HCT116 (cell line): ENCODE results near the gene RPL19. TPM values are rescaled to one million over a fixed set of nuclear protein-coding genes. Genes with fewer than 3 reads are reported as not detected.
A peak's percentile ranks its signal among the peaks of the same experiment; 100 is the strongest.

ENCODE experiments used
- ATAC-seq: fragments of 200-7000 bp; cut with Tn5 transposase; 2 replicates; pipeline ENCODE4 v1.9.1; 2020; ENCODE audit warnings: mild to moderate bottlenecking, moderate library complexity
- BruUV-seq: library from RNA; stranded (reverse); fragments of 400-500 nt; replicated peaks from 2 replicates; lab custom pipeline; 2021; lab: Mats Ljungman, UMichigan
- CTCF ChIA-PET: fragments of 300-600 bp; sonication (Branson Sonifier 250); formaldehyde crosslinking; loops from one replicate; lab custom pipeline; 2021; ENCODE audit warnings: antibody characterized with exemption; lab: Charles Lee
- POLR2A ChIA-PET: fragments of 300-600, 350-600 bp; sonication (Branson Sonifier 250); formaldehyde crosslinking; loops from one replicate; lab custom pipeline; 2021; ENCODE audit warnings: antibody characterized with exemption; lab: Charles Lee
- RAD21 ChIA-PET, 2 experiments: fragments of 300-600 bp; sonication (Branson Sonifier 250); formaldehyde crosslinking; loops; one replicate each; lab custom pipeline; 2023; ENCODE audit warnings: low total read pairs in 2 of 2; ENCODE audit not compliant: uncharacterized antibody in 2 of 2, unreplicated experiment in 2 of 2, low non-redundant PET in 1 of 2; lab: Charles Lee
- DNase-seq: peaks from one replicate; pipeline ENCODE4 v3.0.0-alpha.2; 2010; ENCODE audit warnings: low read depth, low spot score
- H2AFZ ChIP-seq: fragments of 200-600 bp; shearing (Covaris generic), sonication (generic); 2 replicates; pipeline ENCODE4 v1.6.1; 2017; ENCODE audit warnings: low read depth, mixed run types, mixed read lengths, antibody characterized with exemption, low read length; ENCODE audit not compliant: poor library complexity, severe bottlenecking
- H3K27ac ChIP-seq: 2 replicates; pipeline ENCODE4 v1.5.1; 2012; ENCODE audit warnings: low read depth, low read length
- H3K27me3 ChIP-seq: fragments of 200-600 bp; sonication (generic); 2 replicates; pipeline ENCODE4 v1.6.1; 2016; ENCODE audit warnings: mixed run types, low read length, mixed read lengths; ENCODE audit not compliant: insufficient read depth
- H3K36me3 ChIP-seq, 2 experiments: fragments of 200-500 bp in 1 of 2; fragments of 200-600 bp in 1 of 2; sonication (Bioruptor generic) in 1 of 2; sonication (generic) in 1 of 2; 2 replicates each; pipeline versions ENCODE4 v1.5.1 to v1.6.1; 2014 to 2016; ENCODE audit warnings: low read length in 2 of 2, inconsistent platforms in 1 of 2, mixed read lengths in 1 of 2, mixed run types in 1 of 2; ENCODE audit not compliant: insufficient read depth in 2 of 2, control insufficient read depth in 1 of 2
- H3K4me1 ChIP-seq, 2 experiments: fragments of 200-600 bp in 1 of 2; sonication (generic) in 1 of 2; 2 replicates each; pipeline versions ENCODE4 v1.5.1 to v1.6.1; 2012 to 2017; ENCODE audit warnings: low read length in 2 of 2, inconsistent platforms in 1 of 2, mild to moderate bottlenecking in 1 of 2, mixed read lengths in 1 of 2, mixed run types in 1 of 2, moderate library complexity in 1 of 2; ENCODE audit not compliant: insufficient read depth in 2 of 2, control insufficient read depth in 1 of 2
- H3K4me2 ChIP-seq: fragments of 200-600 bp; sonication (generic); 2 replicates; pipeline ENCODE4 v1.6.1; 2017; ENCODE audit warnings: mixed run types, low read length, mixed read lengths
- H3K4me3 ChIP-seq, 2 experiments: fragments of 200-600 bp in 1 of 2; sonication (generic) in 1 of 2; replicated peaks in 1 of 2; 2 replicates each; pipeline ENCODE4 v1.5.1; 2011 to 2016; ENCODE audit warnings: low read length in 2 of 2, control low read depth in 1 of 2, low read depth in 1 of 2, mild to moderate bottlenecking in 1 of 2, mixed read lengths in 1 of 2, mixed run types in 1 of 2
- H3K79me2 ChIP-seq: fragments of 200-600 bp; sonication (generic); 2 replicates; pipeline ENCODE4 v1.6.1; 2017; ENCODE audit warnings: mild to moderate bottlenecking, mixed run types, low read length, moderate library complexity, mixed read lengths; ENCODE audit not compliant: insufficient read depth
- H3K9ac ChIP-seq: fragments of 200-600 bp; sonication (generic); 2 replicates; pipeline ENCODE4 v1.6.1; 2016; ENCODE audit warnings: low read length, mixed read lengths
- H3K9me2 ChIP-seq: fragments of 200-600 bp; sonication (generic), shearing (Covaris generic); 2 replicates; pipeline ENCODE4 v1.6.1; 2017; ENCODE audit warnings: mixed run types, mild to moderate bottlenecking, moderate library complexity; ENCODE audit not compliant: insufficient read depth
- H3K9me3 ChIP-seq, 2 experiments: fragments of 200-500 bp in 1 of 2; fragments of 200-600 bp in 1 of 2; sonication (Bioruptor generic) in 1 of 2; sonication (generic) in 1 of 2; 2 replicates each; pipeline ENCODE4 v1.6.1; 2014 to 2017; ENCODE audit warnings: low read length in 2 of 2, mixed read lengths in 2 of 2, inconsistent platforms in 1 of 2, low read depth in 1 of 2, mild to moderate bottlenecking in 1 of 2, mixed run types in 1 of 2, moderate library complexity in 1 of 2; ENCODE audit not compliant: control insufficient read depth in 1 of 2, insufficient read depth in 1 of 2
- H4K20me1 ChIP-seq: fragments of 200-600 bp; sonication (generic), shearing (Covaris generic); 2 replicates; pipeline ENCODE4 v1.6.1; 2017; ENCODE audit warnings: mixed run types, mild to moderate bottlenecking, moderate library complexity; ENCODE audit not compliant: insufficient read depth
- CBX3 ChIP-seq: IDR thresholded peaks from 2 replicates; pipeline ENCODE4 v1.6.1; 2012; ENCODE audit warnings: low read depth
- EGR1 ChIP-seq: IDR thresholded peaks from 2 replicates; pipeline ENCODE4 v1.6.1; 2012; ENCODE audit warnings: low read depth
- EZH2 ChIP-seq: fragments of 200-600 bp; sonication (generic); IDR thresholded peaks from 2 replicates; pipeline ENCODE4 v1.6.1; 2017; ENCODE audit warnings: antibody characterized with exemption, mixed run types
- EZH2phosphoT487 ChIP-seq: fragments of 200-600 bp; IDR thresholded peaks from 2 replicates; pipeline ENCODE4 v1.6.1; 2018; ENCODE audit warnings: antibody characterized with exemption, borderline replicate concordance
- FOSL1 ChIP-seq: IDR thresholded peaks from 2 replicates; pipeline ENCODE4 v1.6.1; 2012; ENCODE audit warnings: low read depth
- MAX ChIP-seq: IDR thresholded peaks from 2 replicates; pipeline ENCODE4 v1.6.1; 2012
- RAD21 ChIP-seq: IDR thresholded peaks from 2 replicates; pipeline ENCODE4 v1.6.1; 2012; ENCODE audit warnings: low read depth, mild to moderate bottlenecking
- REST ChIP-seq: IDR thresholded peaks from 2 replicates; pipeline ENCODE4 v1.6.1; 2012; ENCODE audit warnings: low read depth
- SIN3A ChIP-seq: IDR thresholded peaks from 2 replicates; pipeline ENCODE4 v1.6.1; 2012; ENCODE audit warnings: low read depth
- SP1 ChIP-seq: IDR thresholded peaks from 2 replicates; pipeline ENCODE4 v1.6.1; 2012; ENCODE audit warnings: low read depth
- SRF ChIP-seq: IDR thresholded peaks from 2 replicates; pipeline ENCODE4 v1.6.1; 2012; ENCODE audit warnings: low read depth
- TCF7L2 ChIP-seq: IDR thresholded peaks from 2 replicates; pipeline ENCODE4 v1.7.0; 2011; ENCODE audit warnings: borderline replicate concordance, inconsistent platforms; ENCODE audit not compliant: insufficient read depth, insufficient read length; ENCODE audit errors: extremely low read depth
- YY1 ChIP-seq: IDR thresholded peaks from 2 replicates; pipeline ENCODE4 v1.6.1; 2011; ENCODE audit warnings: low read length, low read depth, moderate library complexity, mild to moderate bottlenecking; ENCODE audit not compliant: insufficient replicate concordance; ENCODE audit errors: extremely low read depth
- ZFX ChIP-seq: fragments of 450-650 bp; IDR thresholded peaks from 2 replicates; pipeline ENCODE4 v1.6.1; 2017
- ZNF274 ChIP-seq: fragments of 200-500 bp; sonication (Bioruptor generic); IDR thresholded peaks from 2 replicates; pipeline ENCODE4 v1.6.1; 2014; ENCODE audit warnings: mild to moderate bottlenecking, low read depth, low read length, inconsistent platforms
- intact Hi-C: fragments of 100-400 bp; cut with micrococcal nuclease; formaldehyde crosslinking; loops from 2 replicates; pipeline ENCODE4 v1.10.0; 2022
- total RNA-seq: library from RNA; stranded (reverse); gene quantifications from one replicate; pipeline ENCODE4 v1.2.1, GENCODE V29; 2021; ENCODE audit not compliant: unreplicated experiment
- TF ChIP-seq, protein P1 (sequence below): IDR thresholded peaks from 2 replicates; pipeline ENCODE4 v1.6.1; 2011; ENCODE audit warnings: mild to moderate bottlenecking, low read length, moderate library complexity; ENCODE audit not compliant: insufficient replicate concordance; ENCODE audit errors: extremely low read depth
- TF ChIP-seq, protein P2 (sequence below), 3 experiments: fragments of 200-600 bp in 1 of 3; sonication (generic) in 1 of 3; IDR thresholded peaks in 2 of 3; conservative IDR thresholded peaks in 1 of 3; 2 replicates each; pipeline ENCODE4 v1.5.1; 2012 to 2017; ENCODE audit warnings: low read depth in 2 of 3, low read length in 2 of 3, antibody characterized with exemption in 1 of 3, borderline replicate concordance in 1 of 3, control low read depth in 1 of 3, mild to moderate bottlenecking in 1 of 3, mixed read lengths in 1 of 3, mixed run types in 1 of 3, moderate library complexity in 1 of 3; ENCODE audit not compliant: insufficient read depth in 1 of 3

The RPL19 gene
- total RNA-seq, 1 experiment from 2014 or later, result 2,276 TPM

DNA sequence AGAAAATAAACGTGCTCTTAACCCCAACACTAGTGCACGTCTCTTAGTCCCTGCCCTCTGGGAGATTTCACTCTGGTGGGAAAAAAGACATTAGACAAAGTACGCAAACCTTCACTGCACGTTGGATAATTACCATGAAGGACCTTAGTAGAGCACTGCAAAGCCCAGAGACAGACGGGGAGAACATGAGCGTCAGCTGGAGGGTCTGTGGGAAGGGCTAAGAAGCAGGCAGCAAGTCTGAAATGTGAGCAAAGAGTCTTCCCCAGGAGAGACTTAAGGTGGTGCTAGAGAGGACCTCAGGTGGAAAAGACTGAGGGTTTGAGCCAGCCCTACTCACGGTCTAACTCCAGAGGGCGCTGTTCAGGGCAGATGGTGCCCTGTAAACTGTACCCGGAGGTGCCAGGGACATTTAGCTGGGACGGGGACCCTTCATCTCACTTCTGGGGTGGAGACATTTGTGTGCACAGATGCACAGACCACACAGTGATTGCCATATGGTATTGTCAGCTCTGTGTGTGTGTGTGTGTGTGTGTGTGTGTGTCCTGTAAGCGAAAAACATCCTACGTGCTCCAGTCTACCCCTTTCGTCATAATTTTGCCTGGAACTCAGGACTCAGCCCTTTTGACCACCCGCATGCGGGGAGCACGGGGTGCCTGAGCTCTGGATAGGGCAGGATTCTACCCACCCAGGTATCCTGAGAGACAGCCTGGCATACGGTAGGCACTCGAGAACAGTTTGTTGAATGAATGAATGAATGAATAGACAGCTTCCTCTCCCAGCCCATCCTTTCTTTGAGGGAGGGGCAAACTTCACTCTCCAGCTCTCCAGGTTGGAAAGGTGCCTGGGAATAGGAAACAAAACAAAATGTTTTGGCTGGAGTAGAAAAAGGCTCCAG lies 35.7 kb downstream of the RPL19 start:
- RAD21 ChIA-PET, result interaction anchor here (0.7 to 1.5 kb wide), 2 partner anchors 36 to 43 kb away, joined by 4 to 5 read pairs; partner anchors contain the start of gene RPL19 (in 1 of the 2)
- H3K27ac ChIP-seq, result no peak overlapping the region
- H3K4me1 ChIP-seq, result peaks cover 18 to 52% of the 10 kb centered on the region in 2 experiments
- no peaks in the 10 kb centered on the region for H3K9me2 ChIP-seq
- H3K79me2 ChIP-seq, result no peaks in the 10 kb centered on the region
- TF ChIP-seq SIN3A (no peak), ZNF274 (no peak), YY1 (no peak), SRF (no peak), EZH2 (no peak), EZH2phosphoT487 (no peak), TCF7L2 (no peak), CBX3 (peak; percentile 42; the same call in 1 of the 2 replicates), FOSL1 (no peak), RAD21 (peak; percentile 41; the same call in 1 of the 2 replicates), SP1 (no peak), MAX (no peak), ZFX (no peak), EGR1 (no peak), REST (no peak)
- TF ChIP-seq, protein P1, sequence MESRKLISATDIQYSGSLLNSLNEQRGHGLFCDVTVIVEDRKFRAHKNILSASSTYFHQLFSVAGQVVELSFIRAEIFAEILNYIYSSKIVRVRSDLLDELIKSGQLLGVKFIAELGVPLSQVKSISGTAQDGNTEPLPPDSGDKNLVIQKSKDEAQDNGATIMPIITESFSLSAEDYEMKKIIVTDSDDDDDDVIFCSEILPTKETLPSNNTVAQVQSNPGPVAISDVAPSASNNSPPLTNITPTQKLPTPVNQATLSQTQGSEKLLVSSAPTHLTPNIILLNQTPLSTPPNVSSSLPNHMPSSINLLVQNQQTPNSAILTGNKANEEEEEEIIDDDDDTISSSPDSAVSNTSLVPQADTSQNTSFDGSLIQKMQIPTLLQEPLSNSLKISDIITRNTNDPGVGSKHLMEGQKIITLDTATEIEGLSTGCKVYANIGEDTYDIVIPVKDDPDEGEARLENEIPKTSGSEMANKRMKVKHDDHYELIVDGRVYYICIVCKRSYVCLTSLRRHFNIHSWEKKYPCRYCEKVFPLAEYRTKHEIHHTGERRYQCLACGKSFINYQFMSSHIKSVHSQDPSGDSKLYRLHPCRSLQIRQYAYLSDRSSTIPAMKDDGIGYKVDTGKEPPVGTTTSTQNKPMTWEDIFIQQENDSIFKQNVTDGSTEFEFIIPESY, result no peak
- TF ChIP-seq, protein P2, sequence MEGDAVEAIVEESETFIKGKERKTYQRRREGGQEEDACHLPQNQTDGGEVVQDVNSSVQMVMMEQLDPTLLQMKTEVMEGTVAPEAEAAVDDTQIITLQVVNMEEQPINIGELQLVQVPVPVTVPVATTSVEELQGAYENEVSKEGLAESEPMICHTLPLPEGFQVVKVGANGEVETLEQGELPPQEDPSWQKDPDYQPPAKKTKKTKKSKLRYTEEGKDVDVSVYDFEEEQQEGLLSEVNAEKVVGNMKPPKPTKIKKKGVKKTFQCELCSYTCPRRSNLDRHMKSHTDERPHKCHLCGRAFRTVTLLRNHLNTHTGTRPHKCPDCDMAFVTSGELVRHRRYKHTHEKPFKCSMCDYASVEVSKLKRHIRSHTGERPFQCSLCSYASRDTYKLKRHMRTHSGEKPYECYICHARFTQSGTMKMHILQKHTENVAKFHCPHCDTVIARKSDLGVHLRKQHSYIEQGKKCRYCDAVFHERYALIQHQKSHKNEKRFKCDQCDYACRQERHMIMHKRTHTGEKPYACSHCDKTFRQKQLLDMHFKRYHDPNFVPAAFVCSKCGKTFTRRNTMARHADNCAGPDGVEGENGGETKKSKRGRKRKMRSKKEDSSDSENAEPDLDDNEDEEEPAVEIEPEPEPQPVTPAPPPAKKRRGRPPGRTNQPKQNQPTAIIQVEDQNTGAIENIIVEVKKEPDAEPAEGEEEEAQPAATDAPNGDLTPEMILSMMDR (IDR thresholded peaks at IDR 0.05 in 2 of 3, conservative IDR thresholded peaks at IDR 0.05 in 1 of 3; ENCODE audit: borderline replicate concordance in 1 of 3, insufficient read depth in 1 of 3, low read depth in 2 of 3, low read length in 2 of 3), result peak; percentile 98 to 99 (median 99)
- H4K20me1 ChIP-seq, result no peaks in the 10 kb centered on the region
- no peak overlapping the region; a peak in 1 of 4 replicates for H3K4me3 ChIP-seq
- CTCF ChIA-PET, result interaction anchor here (0.6 to 6.8 kb wide), 21 partner anchors 8 to 312 kb away, joined by 3 to 60 read pairs (median 6); partner anchors contain the start of gene RPL19
- no peaks in the 10 kb centered on the region for H3K36me3 ChIP-seq
- no peaks in the 10 kb centered on the region for H3K27me3 ChIP-seq
- peak; percentile 87 for DNase-seq
- peak overlapping the region; percentile 86 for H2AFZ ChIP-seq
- H3K9me3 ChIP-seq, result no peaks in the 10 kb centered on the region
- intact Hi-C loops, result loop anchor here (5.0 kb wide), 1 partner anchor 259 kb away; no protein-coding TSS in a partner anchor
- POLR2A ChIA-PET, result interaction anchor here (0.7 to 1.6 kb wide), 3 partner anchors 29 to 117 kb away, joined by 3 to 5 read pairs (median 5); partner anchors contain the start of gene RPL19
- ATAC-seq, result peak; percentile 83
- no TSS peak for BruUV-seq
- H3K4me2 ChIP-seq, result peak overlapping the region; percentile 51; the same call in 1 of the 2 replicates
- no peak overlapping the region for H3K9ac ChIP-seq
